ENCODE data around the gene SLC43A1.

GRCh38 chr11:57536947-57537619 is 21.6 kb upstream of the SLC43A1 start, which contains the start of gene SMTNL1:
- TF ChIP-seq, protein P1, sequence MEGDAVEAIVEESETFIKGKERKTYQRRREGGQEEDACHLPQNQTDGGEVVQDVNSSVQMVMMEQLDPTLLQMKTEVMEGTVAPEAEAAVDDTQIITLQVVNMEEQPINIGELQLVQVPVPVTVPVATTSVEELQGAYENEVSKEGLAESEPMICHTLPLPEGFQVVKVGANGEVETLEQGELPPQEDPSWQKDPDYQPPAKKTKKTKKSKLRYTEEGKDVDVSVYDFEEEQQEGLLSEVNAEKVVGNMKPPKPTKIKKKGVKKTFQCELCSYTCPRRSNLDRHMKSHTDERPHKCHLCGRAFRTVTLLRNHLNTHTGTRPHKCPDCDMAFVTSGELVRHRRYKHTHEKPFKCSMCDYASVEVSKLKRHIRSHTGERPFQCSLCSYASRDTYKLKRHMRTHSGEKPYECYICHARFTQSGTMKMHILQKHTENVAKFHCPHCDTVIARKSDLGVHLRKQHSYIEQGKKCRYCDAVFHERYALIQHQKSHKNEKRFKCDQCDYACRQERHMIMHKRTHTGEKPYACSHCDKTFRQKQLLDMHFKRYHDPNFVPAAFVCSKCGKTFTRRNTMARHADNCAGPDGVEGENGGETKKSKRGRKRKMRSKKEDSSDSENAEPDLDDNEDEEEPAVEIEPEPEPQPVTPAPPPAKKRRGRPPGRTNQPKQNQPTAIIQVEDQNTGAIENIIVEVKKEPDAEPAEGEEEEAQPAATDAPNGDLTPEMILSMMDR (IDR thresholded peaks at IDR 0.05), result no peak
- no peak for TF ChIP-seq POLR2A (IDR thresholded peaks at IDR 0.05)

Data from esophagus squamous epithelium (tissue), 4 donors.